ENCODE data around the gene ELK4.
A peak's percentile ranks its signal among the peaks of the same experiment; 100 is the strongest.

ELK4 gene

DNA sequence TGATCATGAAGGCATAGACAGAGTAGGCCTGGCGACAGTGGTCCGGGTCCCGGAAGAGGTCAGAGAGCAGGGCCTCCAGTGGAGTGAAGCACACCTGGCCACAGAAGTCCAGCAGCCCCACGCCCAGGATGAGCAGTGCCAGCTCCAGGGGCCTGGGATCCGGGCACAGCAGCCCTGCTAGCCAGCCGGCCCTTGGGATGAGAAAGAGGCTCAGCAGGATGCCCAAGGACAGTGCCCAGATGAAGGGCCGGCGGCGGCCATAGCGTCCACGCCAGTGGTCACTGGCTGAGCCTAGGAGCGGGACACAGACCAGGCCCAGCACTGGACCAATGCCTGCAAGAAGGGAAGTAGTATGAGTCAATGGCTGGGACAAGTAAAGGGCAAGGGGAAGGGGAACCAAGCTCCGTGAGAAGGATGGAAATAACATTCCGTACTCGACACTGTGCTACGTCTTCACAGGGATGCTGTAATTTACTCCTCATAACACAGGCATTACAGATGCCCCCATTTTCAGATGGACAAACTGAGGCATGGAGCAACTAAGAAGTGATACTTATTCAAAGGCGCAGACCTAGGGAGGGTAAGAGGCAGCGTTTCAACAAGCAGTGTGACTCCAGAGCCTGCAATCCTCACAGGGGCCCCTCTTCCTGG, 31.6 kb upstream of the ELK4 start:
- Histone ChIP-seq H3K4me1 (ENCODE audit: control insufficient read depth, insufficient read depth, low read length, poor library complexity, severe bottlenecking) (peaks cover 49% of the 10 kb centered on the region), H3K27ac (ENCODE audit: low read depth, low read length, severe bottlenecking) (no peak overlapping the region), H3K4me3 (ENCODE audit: extremely low read depth, insufficient read depth, low read length, poor library complexity, severe bottlenecking) (no peak overlapping the region), H3K9me3 (ENCODE audit: control insufficient read depth, low read length) (no peaks in the 10 kb centered on the region), H3K36me3 (ENCODE audit: control insufficient read depth, insufficient read depth, low read length) (peaks cover 19% of the 10 kb centered on the region)
- WGBS, 2 experiments (ENCODE audit: insufficient coverage in 2 of 2), result 91 to 94% methylated on average over 13 to 18 of the region's 18 CpGs

DNA sequence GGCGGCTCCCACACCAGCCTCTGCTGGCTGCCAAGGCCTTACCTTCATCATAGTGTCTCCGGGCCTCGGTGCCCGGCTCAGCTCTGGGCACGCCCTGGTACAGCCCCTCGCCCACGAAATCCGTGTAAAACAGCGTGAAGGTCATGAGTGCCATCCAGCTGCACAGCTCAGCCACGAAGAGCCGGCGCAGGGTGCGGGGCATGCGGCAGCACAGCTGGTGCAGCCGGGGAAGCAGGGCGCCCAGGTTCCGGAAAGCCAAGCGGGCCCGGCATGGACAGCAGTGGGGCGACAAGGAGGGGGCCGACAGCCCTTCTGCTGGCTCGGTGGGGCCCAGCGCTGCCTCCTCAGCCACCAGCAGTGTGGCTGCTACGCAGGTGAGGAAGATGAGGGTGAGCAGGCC, 31.0 kb upstream of the ELK4 start:
- Histone ChIP-seq H3K9me3 (ENCODE audit: control insufficient read depth, low read length) (no peaks in the 10 kb centered on the region), H3K27ac (ENCODE audit: low read depth, low read length, severe bottlenecking) (no peak overlapping the region), H3K36me3 (ENCODE audit: control insufficient read depth, insufficient read depth, low read length) (peaks cover 19% of the 10 kb centered on the region), H3K4me1 (ENCODE audit: control insufficient read depth, insufficient read depth, low read length, poor library complexity, severe bottlenecking) (peaks cover 45% of the 10 kb centered on the region), H3K4me3 (ENCODE audit: extremely low read depth, insufficient read depth, low read length, poor library complexity, severe bottlenecking) (no peak overlapping the region)
- 97% methylated on average over 23 to 24 of the region's 24 CpGs for WGBS, 2 experiments (ENCODE audit: insufficient coverage in 2 of 2)

DNA sequence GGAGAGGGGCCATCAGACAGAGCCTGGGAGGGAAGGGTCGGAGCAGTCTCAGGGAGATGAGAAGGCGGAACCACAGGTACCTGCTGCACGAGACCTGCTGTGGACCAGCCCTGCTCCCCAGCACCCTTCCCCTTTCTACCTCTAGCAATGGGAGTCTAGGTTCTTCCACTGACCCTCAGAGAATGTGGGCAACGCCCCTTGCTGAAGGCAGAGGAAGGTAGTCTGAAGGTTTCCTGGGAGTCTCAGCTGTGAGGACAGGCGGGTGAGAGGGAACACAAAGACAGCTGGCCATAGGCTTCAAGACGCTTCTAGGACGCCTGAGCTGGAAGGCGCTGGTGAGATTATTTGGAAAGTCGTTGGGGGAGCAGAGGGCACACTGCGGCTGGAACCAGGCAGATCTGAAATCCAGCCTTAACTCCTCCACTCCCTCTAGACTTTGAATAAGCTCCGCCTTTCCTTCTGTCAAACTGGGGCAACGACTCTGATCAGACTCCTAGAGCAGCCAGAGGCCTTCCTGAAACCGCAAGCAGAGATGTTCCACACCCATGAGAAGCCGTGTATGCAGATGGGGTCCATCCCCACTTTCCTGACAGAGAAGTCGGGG, 30.4 kb upstream of the ELK4 start:
- H3K9me3 ChIP-seq (ENCODE audit: control insufficient read depth, low read length), result no peaks in the 10 kb centered on the region
- peaks cover 45% of the 10 kb centered on the region for H3K4me1 ChIP-seq (ENCODE audit: control insufficient read depth, insufficient read depth, low read length, poor library complexity, severe bottlenecking)
- H3K36me3 ChIP-seq (ENCODE audit: control insufficient read depth, insufficient read depth, low read length), result peaks cover 19% of the 10 kb centered on the region
- WGBS, 2 experiments (ENCODE audit: insufficient coverage in 2 of 2), result 87 to 90% methylated on average over 11 to 14 of the region's 15 CpGs
- H3K27ac ChIP-seq (ENCODE audit: low read depth, low read length, severe bottlenecking), result peak overlapping the region; percentile 16
- no peak overlapping the region for H3K4me3 ChIP-seq (ENCODE audit: extremely low read depth, insufficient read depth, low read length, poor library complexity, severe bottlenecking)

DNA sequence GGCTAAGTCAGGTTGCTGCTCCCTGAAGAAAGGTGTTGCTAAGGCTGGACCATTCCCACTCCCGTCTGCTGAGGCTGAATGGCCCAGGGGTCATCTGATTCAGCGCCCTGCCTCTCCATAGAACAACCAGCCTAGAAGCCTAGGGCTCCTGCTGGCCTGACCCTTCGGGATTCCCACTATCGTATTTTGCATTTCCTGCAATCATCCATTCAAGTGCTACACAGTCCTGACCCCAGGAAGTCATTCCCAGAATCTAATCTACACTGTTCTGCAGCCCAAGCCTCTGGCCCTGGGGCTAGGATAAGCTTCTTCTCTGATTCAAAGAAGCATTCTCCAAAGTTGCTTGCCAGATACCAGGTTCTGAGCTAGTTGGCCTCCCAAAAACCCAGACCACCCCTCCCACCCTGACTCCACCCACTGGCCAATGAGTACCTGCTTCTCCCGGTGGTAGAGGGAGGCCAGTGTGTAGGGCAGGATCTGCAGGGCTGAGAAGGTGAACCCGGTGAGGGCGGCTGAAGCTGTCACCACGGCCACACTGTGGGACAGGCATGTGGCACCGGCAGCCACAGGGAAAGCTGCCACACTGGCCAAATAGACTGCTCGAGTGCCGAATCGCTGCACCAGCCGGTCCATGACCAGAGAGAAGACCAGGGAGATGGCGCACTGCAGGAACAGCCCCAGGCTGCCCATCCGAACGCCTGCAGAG, 29.8 kb upstream of the ELK4 start:
- no peaks in the 10 kb centered on the region for H3K9me3 ChIP-seq (ENCODE audit: control insufficient read depth, low read length)
- peaks cover 45% of the 10 kb centered on the region for H3K4me1 ChIP-seq (ENCODE audit: control insufficient read depth, insufficient read depth, low read length, poor library complexity, severe bottlenecking)
- H3K36me3 ChIP-seq (ENCODE audit: control insufficient read depth, insufficient read depth, low read length), result peaks cover 19% of the 10 kb centered on the region
- H3K4me3 ChIP-seq (ENCODE audit: extremely low read depth, insufficient read depth, low read length, poor library complexity, severe bottlenecking), result no peak overlapping the region
- WGBS, 2 experiments (ENCODE audit: insufficient coverage in 2 of 2), result 78 to 80% methylated on average over 15 to 16 of the region's 16 CpGs
- H3K27ac ChIP-seq (ENCODE audit: low read depth, low read length, severe bottlenecking), result peak overlapping the region; percentile 16

DNA sequence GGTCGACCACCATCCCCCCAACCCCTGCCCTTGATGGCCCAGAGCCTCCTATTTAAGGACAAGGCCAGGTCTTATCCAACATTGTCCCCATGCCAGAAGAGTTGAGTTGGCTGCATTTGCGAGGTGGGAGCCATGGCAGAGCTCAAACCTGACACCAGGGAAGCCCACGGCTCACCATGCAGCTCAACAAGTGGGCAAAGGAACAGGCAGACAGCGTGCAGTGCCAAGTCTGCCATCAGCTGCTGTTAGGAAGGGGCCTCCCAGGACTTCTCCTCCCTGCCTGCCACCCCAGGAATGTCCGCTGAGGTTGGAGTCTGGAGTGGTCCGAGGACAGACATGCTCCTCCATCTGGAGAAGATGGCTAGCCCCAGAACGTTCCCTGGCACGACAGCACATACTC, 28.6 kb upstream of the ELK4 start:
- 93 to 94% methylated on average over 7 to 8 of the region's 8 CpGs for WGBS, 2 experiments (ENCODE audit: insufficient coverage in 2 of 2)

DNA sequence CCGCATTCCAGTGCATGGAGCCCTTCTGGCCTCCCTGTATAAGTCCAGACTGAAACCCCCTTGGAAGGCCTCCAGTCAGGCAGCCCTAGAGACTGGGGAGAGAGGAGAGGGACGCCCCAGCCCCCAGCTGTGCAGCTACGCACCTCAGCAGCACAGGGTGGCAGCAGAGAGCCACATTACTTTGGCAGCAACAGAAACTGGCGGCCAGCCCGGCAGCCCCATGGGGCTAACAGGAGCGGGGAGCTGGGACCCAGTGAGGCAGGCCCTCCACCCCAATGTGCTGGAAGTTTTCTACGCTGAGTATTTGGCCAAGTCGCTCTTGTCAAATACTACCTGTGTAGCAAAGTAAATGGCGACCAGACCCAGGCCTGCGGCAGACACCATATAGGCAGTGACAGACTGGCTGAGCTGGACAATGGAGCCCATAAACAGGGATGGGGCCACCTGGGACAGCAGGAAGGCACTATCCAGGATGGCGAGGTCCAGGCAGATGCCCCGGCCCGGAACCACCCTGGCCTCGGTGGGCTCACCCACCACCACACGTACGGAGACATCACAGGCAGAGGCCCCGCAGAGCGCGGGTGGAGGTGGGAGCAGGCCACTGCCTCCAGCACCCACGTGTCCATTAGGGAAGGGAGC, 27.3 kb upstream of the ELK4 start:
- WGBS, 2 experiments (ENCODE audit: insufficient coverage in 2 of 2), result 69 to 70% methylated on average over 19 of the region's 20 CpGs
- Histone ChIP-seq H3K4me3 (ENCODE audit: extremely low read depth, insufficient read depth, low read length, poor library complexity, severe bottlenecking) (no peak overlapping the region), H3K9me3 (ENCODE audit: control insufficient read depth, low read length) (no peaks in the 10 kb centered on the region)

More for the DNA sequence above, 28.6 kb upstream of the ELK4 start:
- no peak overlapping the region for H3K27ac ChIP-seq (ENCODE audit: low read depth, low read length, severe bottlenecking)
- no peaks in the 10 kb centered on the region for H3K9me3 ChIP-seq (ENCODE audit: control insufficient read depth, low read length)
- peaks cover 40% of the 10 kb centered on the region for H3K4me1 ChIP-seq (ENCODE audit: control insufficient read depth, insufficient read depth, low read length, poor library complexity, severe bottlenecking)
- H3K4me3 ChIP-seq (ENCODE audit: extremely low read depth, insufficient read depth, low read length, poor library complexity, severe bottlenecking), result no peak overlapping the region
- peaks cover 19% of the 10 kb centered on the region for H3K36me3 ChIP-seq (ENCODE audit: control insufficient read depth, insufficient read depth, low read length)

DNA sequence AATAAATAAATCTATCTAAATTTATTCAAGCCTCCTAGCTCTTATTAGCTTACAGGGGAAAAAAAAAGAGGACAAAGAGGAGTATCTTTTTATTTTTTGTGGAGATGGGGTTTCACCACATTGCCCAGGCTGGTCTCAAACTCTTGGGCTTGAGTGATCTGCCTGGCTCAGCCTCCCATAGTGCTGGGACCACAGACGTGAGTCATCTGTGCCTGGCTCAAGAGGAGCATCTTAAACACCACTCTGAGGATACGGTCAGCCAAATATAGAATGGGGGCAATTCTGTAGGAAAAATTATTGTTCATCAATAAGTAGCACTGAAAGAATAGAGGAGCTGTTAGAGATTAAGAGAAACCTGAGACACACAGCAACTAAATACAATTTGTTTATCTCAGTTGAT, 24.4 kb upstream of the ELK4 start:
- Histone ChIP-seq H3K4me3 (ENCODE audit: extremely low read depth, insufficient read depth, low read length, poor library complexity, severe bottlenecking) (no peak overlapping the region), H3K9me3 (ENCODE audit: control insufficient read depth, low read length) (no peaks in the 10 kb centered on the region), H3K4me1 (ENCODE audit: control insufficient read depth, insufficient read depth, low read length, poor library complexity, severe bottlenecking) (peaks cover 17% of the 10 kb centered on the region), H3K36me3 (ENCODE audit: control insufficient read depth, insufficient read depth, low read length) (peaks cover 6% of the 10 kb centered on the region), H3K27ac (ENCODE audit: low read depth, low read length, severe bottlenecking) (no peak overlapping the region)
- 91% methylated on average over 2 of the region's 2 CpGs; no CpG with 5 or more reads in 1 of the 2 experiments for WGBS, 2 experiments (ENCODE audit: insufficient coverage in 2 of 2)

More for the DNA sequence above, 27.3 kb upstream of the ELK4 start:
- H3K27ac ChIP-seq (ENCODE audit: low read depth, low read length, severe bottlenecking), result no peak overlapping the region
- peaks cover 29% of the 10 kb centered on the region for H3K4me1 ChIP-seq (ENCODE audit: control insufficient read depth, insufficient read depth, low read length, poor library complexity, severe bottlenecking)
- peaks cover 18% of the 10 kb centered on the region for H3K36me3 ChIP-seq (ENCODE audit: control insufficient read depth, insufficient read depth, low read length)

DNA sequence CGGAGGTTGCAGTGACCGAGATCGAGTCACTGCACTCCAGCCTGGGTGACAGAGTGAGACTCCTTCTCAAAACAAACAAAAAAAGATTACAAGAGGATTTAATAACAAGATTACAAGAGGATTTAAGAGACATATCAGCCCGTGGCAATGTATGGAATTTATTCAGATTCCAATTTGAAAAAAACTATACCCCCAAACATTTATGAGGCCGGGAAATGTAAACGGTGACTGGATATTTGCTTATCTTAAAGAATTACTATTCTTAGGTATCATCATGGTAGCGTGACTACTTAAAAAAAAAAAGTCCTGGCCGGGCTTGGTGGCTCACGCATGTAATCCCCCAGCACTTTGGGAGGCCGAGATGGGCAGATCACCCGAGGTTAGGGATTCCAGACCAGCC, 21.2 kb upstream of the ELK4 start:
- Histone ChIP-seq H3K4me3 (ENCODE audit: extremely low read depth, insufficient read depth, low read length, poor library complexity, severe bottlenecking) (no peak overlapping the region), H3K27ac (ENCODE audit: low read depth, low read length, severe bottlenecking) (no peak overlapping the region), H3K9me3 (ENCODE audit: control insufficient read depth, low read length) (no peaks in the 10 kb centered on the region), H3K4me1 (ENCODE audit: control insufficient read depth, insufficient read depth, low read length, poor library complexity, severe bottlenecking) (no peaks in the 10 kb centered on the region), H3K36me3 (ENCODE audit: control insufficient read depth, insufficient read depth, low read length) (no peaks in the 10 kb centered on the region)
- 93% methylated on average over 3 to 4 of the region's 11 CpGs for WGBS, 2 experiments (ENCODE audit: insufficient coverage in 2 of 2)

DNA sequence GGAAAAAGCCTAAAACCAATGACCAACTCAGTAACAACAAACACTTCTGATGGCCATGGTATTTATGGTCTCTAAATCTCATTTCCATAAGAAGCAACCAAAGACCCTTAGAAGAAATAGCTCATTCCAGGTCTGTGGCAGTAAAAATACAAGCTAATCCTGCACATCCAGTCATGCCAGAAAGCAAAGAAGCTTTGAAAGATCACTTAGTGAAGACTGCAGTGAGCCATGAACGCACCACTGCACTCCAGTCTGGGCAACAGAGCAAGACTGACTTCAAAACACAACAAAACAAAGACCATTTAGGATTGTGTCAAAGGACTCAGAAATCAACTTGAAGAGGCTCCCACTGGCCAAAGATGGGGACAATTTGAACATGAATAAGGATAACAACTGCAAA, 18.4 kb upstream of the ELK4 start:
- Histone ChIP-seq H3K4me1 (ENCODE audit: control insufficient read depth, insufficient read depth, low read length, poor library complexity, severe bottlenecking) (no peaks in the 10 kb centered on the region), H3K4me3 (ENCODE audit: extremely low read depth, insufficient read depth, low read length, poor library complexity, severe bottlenecking) (no peak overlapping the region), H3K27ac (ENCODE audit: low read depth, low read length, severe bottlenecking) (no peak overlapping the region), H3K9me3 (ENCODE audit: control insufficient read depth, low read length) (no peaks in the 10 kb centered on the region), H3K36me3 (ENCODE audit: control insufficient read depth, insufficient read depth, low read length) (no peaks in the 10 kb centered on the region)
- WGBS, 2 experiments (ENCODE audit: insufficient coverage in 2 of 2), result 83% methylated on average over 1 of the region's 1 CpG; no CpG with 5 or more reads in 1 of the 2 experiments

DNA sequence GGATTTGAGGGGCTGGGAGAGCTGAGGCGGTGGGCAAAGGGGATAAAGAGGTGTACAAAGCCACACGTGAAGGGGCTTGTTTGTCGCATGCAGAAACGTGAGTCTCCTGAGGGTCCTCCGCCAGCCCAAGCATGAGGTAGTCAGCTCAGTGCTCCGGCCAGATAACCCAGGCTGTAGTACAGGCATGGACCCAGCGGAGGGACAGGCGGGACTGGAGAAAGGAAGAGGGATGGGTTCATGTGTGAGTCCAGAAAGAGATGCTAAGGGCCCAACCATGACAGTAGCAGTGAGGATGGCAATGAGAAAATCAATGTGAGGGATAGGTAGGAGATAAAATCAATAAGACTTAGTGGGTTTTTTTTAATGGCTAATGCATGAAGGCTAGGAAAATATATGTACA, 13.7 kb upstream of the ELK4 start:
- Histone ChIP-seq H3K4me3 (ENCODE audit: extremely low read depth, insufficient read depth, low read length, poor library complexity, severe bottlenecking) (no peak overlapping the region), H3K27ac (ENCODE audit: low read depth, low read length, severe bottlenecking) (no peak overlapping the region), H3K9me3 (ENCODE audit: control insufficient read depth, low read length) (no peaks in the 10 kb centered on the region), H3K4me1 (ENCODE audit: control insufficient read depth, insufficient read depth, low read length, poor library complexity, severe bottlenecking) (no peaks in the 10 kb centered on the region), H3K36me3 (ENCODE audit: control insufficient read depth, insufficient read depth, low read length) (no peaks in the 10 kb centered on the region)
- WGBS, 2 experiments (ENCODE audit: insufficient coverage in 2 of 2), result 88 to 91% methylated on average over 8 of the region's 8 CpGs

Measured in mesodermal cell (in vitro differentiated cells).